OCI-LY3 (cell line): ENCODE measurements around the gene TUBA3D.
A peak's percentile ranks its signal among the peaks of the same experiment; 100 is the strongest.
"Not testable (repeated sequence)": the region's sequence is repeated elsewhere in the genome, so short reads cannot be mapped to it uniquely, and the experiment has no call there.

ENCODE experiments used
- H2AFZ ChIP-seq: fragments of 200-600, 300-600 bp; shearing (Covaris generic); 2 replicates; pipeline ENCODE4 v1.6.0; 2014; ENCODE audit warnings: antibody characterized with exemption, low read depth, low read length
- H3K27ac ChIP-seq: fragments of 200-600, 300-600 bp; sonication (generic); 2 replicates; pipeline ENCODE4 v1.5.1; 2014; ENCODE audit warnings: mild to moderate bottlenecking, low read length, moderate library complexity, mixed read lengths
- H3K27me3 ChIP-seq: fragments of 200-600, 300-600 bp; sonication (generic); 2 replicates; pipeline ENCODE4 v1.6.1; 2014; ENCODE audit warnings: low read depth, low read length, mixed read lengths
- H3K36me3 ChIP-seq: fragments of 200-600, 300-600 bp; sonication (generic); replicated peaks from 2 replicates; pipeline ENCODE3; 2014; ENCODE audit warnings: low read depth, low read length, mixed read lengths
- H3K4me1 ChIP-seq: fragments of 300-600, 200-600 bp; sonication (generic); 2 replicates; pipeline ENCODE4 v1.6.1; 2014; ENCODE audit warnings: low read length, mixed read lengths
- H3K4me2 ChIP-seq: fragments of 200-600, 300-600 bp; sonication (generic); 2 replicates; pipeline ENCODE4 v1.6.1; 2014; ENCODE audit warnings: low read length, mixed read lengths
- H3K4me3 ChIP-seq: fragments of 300-600, 200-600 bp; sonication (generic); 2 replicates; pipeline ENCODE4 v1.5.1; 2014; ENCODE audit warnings: antibody characterized with exemption, mild to moderate bottlenecking, low read length, moderate library complexity
- H3K79me2 ChIP-seq: fragments of 300-600, 200-600 bp; shearing (Covaris generic); 2 replicates; pipeline ENCODE4 v1.6.1; 2014; ENCODE audit warnings: mild to moderate bottlenecking, low read length, mixed read lengths
- H3K9ac ChIP-seq: fragments of 300-600, 200-600 bp; shearing (Covaris generic); 2 replicates; pipeline ENCODE4 v1.6.0; 2014; ENCODE audit warnings: mild to moderate bottlenecking, low read length, moderate library complexity
- H3K9me3 ChIP-seq: fragments of 200-600, 300-600 bp; shearing (Covaris generic); 2 replicates; pipeline ENCODE4 v1.6.1; 2014; ENCODE audit warnings: low read length, mixed read lengths; ENCODE audit not compliant: insufficient read depth
- H4K20me1 ChIP-seq: fragments of 200-600, 300-600 bp; sonication (generic); 2 replicates; pipeline ENCODE4 v1.6.1; 2016; ENCODE audit warnings: low read length, mixed read lengths; ENCODE audit not compliant: insufficient read depth
- CTCF ChIP-seq: fragments of 200-600, 300-600 bp; sonication (generic); IDR thresholded peaks from 2 replicates; pipeline ENCODE4 v1.5.1; 2014; ENCODE audit warnings: antibody characterized with exemption, low read length, low read depth
- EZH2phosphoT487 ChIP-seq: fragments of 200-600 bp; shearing (Covaris generic); IDR thresholded peaks from 2 replicates; pipeline ENCODE4 v1.6.1; 2018; ENCODE audit warnings: antibody characterized with exemption, mixed run types, low read depth

Gene TUBA3D

DNA sequence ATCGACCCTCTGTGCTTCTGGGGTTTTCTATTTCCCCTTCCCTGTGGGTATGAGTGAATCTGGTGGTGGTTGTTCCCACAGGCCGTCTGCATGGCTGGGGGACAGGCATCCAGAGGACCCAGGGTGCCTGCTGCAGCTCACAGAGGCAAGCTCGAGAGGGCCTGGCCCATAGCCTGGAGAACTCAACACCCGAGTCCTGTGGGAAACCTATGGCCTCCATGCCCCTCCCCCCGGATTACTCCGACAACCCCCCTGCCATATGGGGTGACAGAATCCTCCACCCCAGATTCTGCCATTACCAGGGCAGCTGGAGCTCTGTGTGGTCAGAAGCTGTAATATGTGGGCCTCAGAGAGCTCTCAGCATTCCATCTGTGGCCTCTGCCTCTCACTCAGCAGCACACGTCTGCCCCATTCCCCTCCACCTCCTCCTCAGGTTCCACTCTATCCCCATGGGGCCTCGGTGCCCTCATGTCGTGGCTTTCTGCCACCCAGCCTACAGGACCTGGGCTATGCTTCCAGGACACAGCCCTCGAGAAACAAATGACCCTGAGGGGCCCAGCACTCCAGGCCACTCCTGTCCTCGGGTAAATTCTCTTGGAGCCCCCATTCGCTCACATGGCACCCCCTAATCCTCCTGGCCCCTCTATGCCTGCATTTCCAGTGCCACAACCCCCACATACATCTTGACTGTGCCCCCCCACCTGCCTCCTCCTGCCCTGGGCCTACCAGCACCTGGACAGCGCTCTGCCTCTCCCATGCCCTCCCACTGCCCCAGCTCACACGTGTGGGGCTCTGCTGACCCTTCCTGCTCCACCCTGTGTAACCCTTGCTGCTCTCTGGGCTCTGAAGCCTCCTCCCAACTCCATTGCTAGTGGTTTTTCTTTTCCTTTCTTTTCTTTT lies 12.6 kb downstream of the TUBA3D start:
- Histone ChIP-seq H2AFZ (no peak overlapping the region), H3K4me2 (no peak overlapping the region), H3K36me3 (peaks cover 3% of the 10 kb centered on the region), H3K4me3 (no peak overlapping the region), H4K20me1 (peaks cover 4% of the 10 kb centered on the region; the same call in 1 of the 2 replicates), H3K9ac (no peak overlapping the region), H3K27ac (no peak overlapping the region), H3K9me3 (no peaks in the 10 kb centered on the region), H3K27me3 (no peaks in the 10 kb centered on the region), H3K79me2 (peaks cover 54% of the 10 kb centered on the region), H3K4me1 (peaks cover 5% of the 10 kb centered on the region; the same call in 1 of the 2 replicates)
- TF ChIP-seq CTCF (no peak), EZH2phosphoT487 (no peak)

- Histone ChIP-seq H3K27ac (peak overlapping the region; percentile 36), H4K20me1 (peaks cover 21% of the 10 kb centered on the region), H3K9ac (peak overlapping the region; percentile 93), H3K4me1 (peaks cover 12% of the 10 kb centered on the region), H3K4me3 (peak overlapping the region; percentile 98), H3K4me2 (peak overlapping the region; percentile 93), H3K79me2 (peaks cover 77% of the 10 kb centered on the region)
- not testable (repeated sequence) for H3K36me3 ChIP-seq, H3K27me3 ChIP-seq, H2AFZ ChIP-seq, H3K9me3 ChIP-seq
Measured at GRCh38 chr2:131490616-131491468, 14.9 kb downstream of the TUBA3D start.

- H3K27ac ChIP-seq: peak overlapping the region; percentile 36
- H3K9me3 ChIP-seq, H3K27me3 ChIP-seq, H3K36me3 ChIP-seq, H2AFZ ChIP-seq: not testable (repeated sequence)
- peak overlapping the region; percentile 93 for H3K9ac ChIP-seq
- peaks cover 12% of the 10 kb centered on the region for H3K4me1 ChIP-seq
- peak overlapping the region; percentile 98 for H3K4me3 ChIP-seq
- H3K4me2 ChIP-seq: peak overlapping the region; percentile 93
- H4K20me1 ChIP-seq: peaks cover 27% of the 10 kb centered on the region
- peaks cover 83% of the 10 kb centered on the region for H3K79me2 ChIP-seq
Measured at GRCh38 chr2:131491469-131491836, 15.5 kb downstream of the TUBA3D start.

GRCh38 chr2:131492015-131492417 lies 16.1 kb downstream of the TUBA3D start, which contains the start of gene MZT2A:
TSS of gene MZT2A (minus strand) at chr2:131492397. CDS start at chr2:131492376, 21 bp downstream.
- H3K79me2 ChIP-seq: peaks cover 86% of the 10 kb centered on the region

GRCh38 chr2:131492418-131493198 lies 16.7 kb downstream of the TUBA3D start:
- H3K9me3 ChIP-seq: no peaks in the 10 kb centered on the region
- H3K36me3 ChIP-seq: peaks cover 3% of the 10 kb centered on the region
- peaks cover 22% of the 10 kb centered on the region for H3K4me1 ChIP-seq
- peaks cover 89% of the 10 kb centered on the region for H3K79me2 ChIP-seq
- H3K9ac ChIP-seq: peak overlapping the region; percentile 93
- peaks cover 36% of the 10 kb centered on the region for H4K20me1 ChIP-seq
- H3K4me2 ChIP-seq: peak overlapping the region; percentile 98
- peak overlapping the region; percentile 79 for H3K27ac ChIP-seq
- H2AFZ ChIP-seq: peak overlapping the region; percentile 59; the same call in 1 of the 2 replicates
- peak overlapping the region; percentile 98 for H3K4me3 ChIP-seq
- TF ChIP-seq EZH2phosphoT487 (no peak), CTCF (peak; percentile 73)
- H3K27me3 ChIP-seq: no peaks in the 10 kb centered on the region

More at GRCh38 chr2:131492015-131492417, 16.1 kb downstream of the TUBA3D start, which contains the start of gene MZT2A:
- H3K27ac ChIP-seq: peak within 1 kb of the TSS; percentile 79
- not testable (repeated sequence) for H3K27me3 ChIP-seq, H3K36me3 ChIP-seq, H3K9me3 ChIP-seq
- H3K9ac ChIP-seq: peak within 1 kb of the TSS; percentile 93
- peak within 1 kb of the TSS; percentile 98 for H3K4me2 ChIP-seq
- peaks cover 17% of the 10 kb centered on the region for H3K4me1 ChIP-seq
- H2AFZ ChIP-seq: peak within 1 kb of the TSS; percentile 59; the same call in 1 of the 2 replicates
- H3K4me3 ChIP-seq: peak within 1 kb of the TSS; percentile 98
- peaks cover 31% of the 10 kb centered on the region for H4K20me1 ChIP-seq
